IMR-90 (cell line): ENCODE data around the gene IFFO2. TPM values are rescaled to one million over a fixed set of nuclear protein-coding genes. Genes with fewer than 3 reads are reported as not detected.

ENCODE experiments used
- ATAC-seq: fragments of 200-7000 bp; cut with Tn5 transposase; 2 replicates; pipeline ENCODE4 v1.9.1; 2020; ENCODE audit warnings: low read depth, mild to moderate bottlenecking, moderate library complexity
- BruUV-seq: library from RNA; stranded (reverse); fragments of 400-500 nt; replicated peaks from 2 replicates; lab custom pipeline; 2021; lab: Mats Ljungman, UMichigan
- CTCF ChIA-PET: fragments of 300-600 bp; formaldehyde crosslinking; extraction: SDS; loops from one replicate; lab custom pipeline; 2021; ENCODE audit warnings: antibody characterized with exemption; lab: Yijun Ruan, JAX
- POLR2A ChIA-PET: fragments of 300-600 bp; sonication (Branson Sonifier 250); formaldehyde crosslinking; loops from one replicate; lab custom pipeline; 2022; ENCODE audit warnings: antibody characterized with exemption; ENCODE audit not compliant: unreplicated experiment; lab: Charles Lee
- DNase-seq: peaks from one replicate; pipeline ENCODE4 v3.0.0; 2013
- H2AFZ ChIP-seq: replicated peaks from 2 replicates; pipeline ENCODE3; 2013; ENCODE audit warnings: low read length, mild to moderate bottlenecking; ENCODE audit not compliant: poor library complexity
- H2AK5ac ChIP-seq: 2 replicates; pipeline ENCODE4 v1.6.1; 2013; ENCODE audit warnings: low read depth, low read length, inconsistent platforms
- H2AK9ac ChIP-seq: replicated peaks from 2 replicates; pipeline ENCODE3; 2013; ENCODE audit warnings: mild to moderate bottlenecking, low read depth, low read length, moderate library complexity; ENCODE audit not compliant: poor library complexity
- H2BK120ac ChIP-seq: 2 replicates; pipeline ENCODE4 v1.6.1; 2013; ENCODE audit warnings: low read depth, low read length, inconsistent platforms
- H2BK15ac ChIP-seq: 3 replicates; pipeline ENCODE4 v1.6.1; 2013; ENCODE audit warnings: low read depth, low read length, inconsistent platforms
- H2BK20ac ChIP-seq: 2 replicates; pipeline ENCODE4 v1.6.1; 2013; ENCODE audit warnings: low read depth, mild to moderate bottlenecking, inconsistent platforms, low read length, moderate library complexity
- H2BK5ac ChIP-seq: 2 replicates; pipeline ENCODE4 v1.6.1; 2013; ENCODE audit warnings: mild to moderate bottlenecking, low read depth, low read length, inconsistent platforms; ENCODE audit not compliant: poor library complexity, severe bottlenecking
- H3K14ac ChIP-seq: replicated peaks from 2 replicates; pipeline ENCODE4 v1.6.1; 2013; ENCODE audit warnings: low read depth, low read length, inconsistent platforms
- H3K18ac ChIP-seq: 2 replicates; pipeline ENCODE4 v1.6.1; 2013; ENCODE audit warnings: low read depth, low read length, control low read depth
- H3K23ac ChIP-seq: 2 replicates; pipeline ENCODE4 v1.6.1; 2013; ENCODE audit warnings: low read depth, low read length, inconsistent platforms
- H3K27ac ChIP-seq: 2 replicates; pipeline ENCODE4 v1.5.1; 2013; ENCODE audit warnings: mild to moderate bottlenecking, control low read depth, low read length; ENCODE audit not compliant: insufficient read depth
- H3K27me3 ChIP-seq: 2 replicates; pipeline ENCODE4 v1.6.1; 2013; ENCODE audit warnings: low read length; ENCODE audit not compliant: control insufficient read depth, insufficient read depth
- H3K36me3 ChIP-seq: 2 replicates; pipeline ENCODE4 v1.6.1; 2013; ENCODE audit warnings: low read length, mixed read lengths; ENCODE audit not compliant: control insufficient read depth, insufficient read depth
- H3K4ac ChIP-seq: 2 replicates; pipeline ENCODE4 v1.6.1; 2013; ENCODE audit warnings: low read depth, low read length, inconsistent platforms
- H3K4me1 ChIP-seq: 2 replicates; pipeline ENCODE4 v1.6.1; 2013; ENCODE audit warnings: low read length, mixed read lengths; ENCODE audit not compliant: control insufficient read depth, insufficient read depth
- H3K4me2 ChIP-seq: 2 replicates; pipeline ENCODE4 v1.6.1; 2013; ENCODE audit warnings: low read depth, mild to moderate bottlenecking, control low read depth, low read length, moderate library complexity
- H3K4me3 ChIP-seq: 2 replicates; pipeline ENCODE4 v1.5.1; 2013; ENCODE audit warnings: low read depth, mild to moderate bottlenecking, control low read depth, low read length, moderate library complexity; ENCODE audit not compliant: insufficient read depth
- H3K56ac ChIP-seq: 2 replicates; pipeline ENCODE4 v1.6.1; 2013; ENCODE audit warnings: low read length, inconsistent platforms; ENCODE audit not compliant: insufficient read depth; ENCODE audit errors: extremely low read depth
- H3K79me1 ChIP-seq, 2 experiments: 2 replicates each; pipeline ENCODE4 v1.6.1; 2013; ENCODE audit warnings: low read length in 2 of 2, inconsistent platforms in 1 of 2, low read depth in 1 of 2
- H3K9ac ChIP-seq: 2 replicates; pipeline ENCODE4 v1.6.1; 2013; ENCODE audit warnings: low read depth, low read length, control low read depth
- H3K9me1 ChIP-seq: 2 replicates; pipeline ENCODE4 v1.6.1; 2013; ENCODE audit warnings: low read length, inconsistent platforms; ENCODE audit not compliant: insufficient read depth
- H3K9me3 ChIP-seq: 2 replicates; pipeline ENCODE4 v1.6.1; 2013; ENCODE audit warnings: low read length; ENCODE audit not compliant: control insufficient read depth, insufficient read depth
- H4K20me1 ChIP-seq: 2 replicates; pipeline ENCODE4 v1.6.1; 2013; ENCODE audit warnings: low read length, inconsistent platforms; ENCODE audit not compliant: insufficient read depth
- H4K5ac ChIP-seq: 2 replicates; pipeline ENCODE4 v1.6.1; 2013; ENCODE audit warnings: mild to moderate bottlenecking, low read depth, low read length, control low read depth
- H4K8ac ChIP-seq, 2 experiments: 2 replicates each; pipeline ENCODE4 v1.6.1; 2013; ENCODE audit warnings: low read depth in 2 of 2, low read length in 2 of 2, control low read depth in 1 of 2, inconsistent platforms in 1 of 2
- H4K91ac ChIP-seq: 2 replicates; pipeline ENCODE4 v1.6.1; 2013; ENCODE audit warnings: low read depth, low read length, inconsistent platforms; ENCODE audit not compliant: insufficient read depth
- BHLHE40 ChIP-seq: fragments of 150-350 bp; IDR thresholded peaks from 2 replicates; pipeline ENCODE4 v1.6.1; 2016; ENCODE audit warnings: mild to moderate bottlenecking, low read depth, low read length
- CEBPB ChIP-seq: IDR thresholded peaks from 2 replicates; pipeline ENCODE4 v1.6.1; 2012; ENCODE audit warnings: low read depth, low read length, improper control_type of control experiment
- CHD1 ChIP-seq: IDR thresholded peaks from 2 replicates; pipeline ENCODE4 v1.6.1; 2012; ENCODE audit warnings: low read depth, low read length, improper control_type of control experiment
- CTCF ChIP-seq: conservative IDR thresholded peaks from 2 replicates; pipeline ENCODE4 v1.5.1; 2012; ENCODE audit warnings: mild to moderate bottlenecking, low read depth, low read length, improper control_type of control experiment
- ELK1 ChIP-seq: fragments of 150-350 bp; IDR thresholded peaks from 2 replicates; pipeline ENCODE4 v1.6.1; 2016; ENCODE audit warnings: low read depth, mild to moderate bottlenecking, low read length, moderate library complexity, borderline replicate concordance
- FOS ChIP-seq: fragments of 150-350 bp; IDR thresholded peaks from 2 replicates; pipeline ENCODE4 v1.6.1; 2016; ENCODE audit warnings: low read depth, low read length
- MAFK ChIP-seq: IDR thresholded peaks from 2 replicates; pipeline ENCODE4 v1.6.1; 2012; ENCODE audit warnings: low read depth, low read length, improper control_type of control experiment
- MAZ ChIP-seq: IDR thresholded peaks from 2 replicates; pipeline ENCODE4 v1.6.1; 2012; ENCODE audit warnings: low read depth, mild to moderate bottlenecking, low read length, improper control_type of control experiment, moderate library complexity, borderline replicate concordance
- MXI1 ChIP-seq: IDR thresholded peaks from 2 replicates; pipeline ENCODE4 v1.6.1; 2012; ENCODE audit warnings: low read depth, mild to moderate bottlenecking, low read length, moderate library complexity, borderline replicate concordance
- NFE2L2 ChIP-seq: fragments of 150-350 bp; IDR thresholded peaks from 2 replicates; pipeline ENCODE4 v1.6.1; 2016; ENCODE audit warnings: low read depth, mild to moderate bottlenecking, low read length
- RAD21 ChIP-seq: IDR thresholded peaks from 2 replicates; pipeline ENCODE4 v1.6.1; 2012; ENCODE audit warnings: low read length, improper control_type of control experiment
- SMC3 ChIP-seq: fragments of 150-350 bp; IDR thresholded peaks from 2 replicates; pipeline ENCODE4 v1.6.1; 2016; ENCODE audit warnings: low read depth, mild to moderate bottlenecking, antibody characterized with exemption, low read length, moderate library complexity
- USF2 ChIP-seq: fragments of 150-350 bp; IDR thresholded peaks from 2 replicates; pipeline ENCODE4 v1.6.1; 2017; ENCODE audit warnings: mild to moderate bottlenecking, antibody characterized with exemption, low read length, low read depth
- WGBS, 2 experiments: methylation state at CpG; one replicate each; pipeline versions ENCODE4 v1.1.5 to v1.1.7; 2013; ENCODE audit warnings: missing lambda C conversion rate in 2 of 2; ENCODE audit not compliant: insufficient read length in 1 of 2; ENCODE audit errors: extremely low coverage in 2 of 2; 5-methylcytosine and 5-hydroxymethylcytosine counted together
- dilution Hi-C: fragments of 300-500 bp; cut with HindIII; formaldehyde crosslinking; loops from one replicate; pipeline ENCODE4 v1.14.3; 2018; ENCODE audit warnings: low sequenced_read_pairs; ENCODE audit not compliant: unreplicated experiment
- in situ Hi-C: fragments of 300-500 bp; cut with MboI; formaldehyde crosslinking; loops from 3 replicates; pipeline ENCODE4 v1.14.3; 2019; ENCODE audit warnings: low sequenced_read_pairs, inconsistent platforms, mixed read lengths
- intact Hi-C: fragments of 100-400 bp; cut with micrococcal nuclease; formaldehyde crosslinking; loops from 2 replicates; pipeline ENCODE4 v1.10.0; 2022
- polyA plus RNA-seq, 3 experiments: library from polyadenylated mRNA; depleted of rRNA; stranded (reverse); fragments of >200 nt; gene quantifications; 2 replicates each; pipeline ENCODE4 v1.2.3, GENCODE V29; 2012; ENCODE audit warnings: low replicate concordance in 1 of 3
- total RNA-seq: library from RNA; depleted of rRNA; stranded (reverse); fragments of >200 nt; gene quantifications from 2 replicates; pipeline ENCODE4 v1.2.3, GENCODE V29; 2012

The IFFO2 gene
- total and polyA plus RNA-seq, 2 of the 4 experiments (the other 2 are of a cell fraction): 14.5 to 18.2 TPM

GRCh38 chr1:18997508-18997907 lies 41.0 kb upstream of the IFFO2 start:
- ChIA-PET POLR2A (no interaction called here), CTCF (no interaction called here)
- Histone ChIP-seq H3K9me1 (no peaks in the 10 kb centered on the region), H3K4me1 (no peaks in the 10 kb centered on the region), H3K9me3 (peaks cover 6% of the 10 kb centered on the region), H2BK20ac (no peak overlapping the region), H3K56ac (no peak overlapping the region), H3K14ac (no peak overlapping the region; the same call in 1 of the 2 replicates), H2AK9ac (no peak overlapping the region), H2BK15ac (no peak overlapping the region), H3K27me3 (no peaks in the 10 kb centered on the region; the same call in 1 of the 2 replicates), H3K27ac (no peak overlapping the region), H3K4ac (no peak overlapping the region), H4K91ac (no peak overlapping the region), H2BK5ac (no peak overlapping the region), H3K36me3 (no peaks in the 10 kb centered on the region), H3K9ac (no peak overlapping the region), H4K8ac (no peak overlapping the region), H2AFZ (no peak overlapping the region), H4K5ac (no peak overlapping the region; the same call in 1 of the 2 replicates), H2AK5ac (peak overlapping the region; percentile 63; the same call in 1 of the 2 replicates), H3K79me1 (no peaks in the 10 kb centered on the region), H3K4me3 (no peak overlapping the region), H3K23ac (no peak overlapping the region), H2BK120ac (no peak overlapping the region), H4K20me1 (no peaks in the 10 kb centered on the region), H3K4me2 (no peak overlapping the region), H3K18ac (no peak overlapping the region)
- in situ Hi-C loops (loop anchor here (5.0 kb wide), 1 partner anchor 35 kb away; no protein-coding TSS in a partner anchor), dilution Hi-C loops (no loop called here), intact Hi-C loops (no loop called here)
- ATAC-seq: no peak
- WGBS, 2 experiments: 87% methylated on average over 2 of the region's 6 CpGs; no CpG with 5 or more reads in 1 of the 2 experiments
- TF ChIP-seq CEBPB (no peak), SMC3 (no peak), BHLHE40 (no peak), MXI1 (no peak), ELK1 (no peak), NFE2L2 (no peak), FOS (no peak), USF2 (no peak), MAZ (no peak), MAFK (no peak), CHD1 (no peak), CTCF (no peak), RAD21 (no peak)
- no peak for DNase-seq
- BruUV-seq: no TSS peak
